MM.1S (cell line): ENCODE results near the gene MOB2.

ENCODE experiments used
- DNase-seq: peaks from one replicate; pipeline ENCODE4 v3.0.0-alpha.2; 2015
- H2AFZ ChIP-seq: fragments of 300-600 bp; sonication (generic); 2 replicates; pipeline ENCODE4 v1.6.0; 2016; ENCODE audit warnings: antibody characterized with exemption, low read length
- H3F3A ChIP-seq: fragments of 300-600 bp; sonication (generic); 2 replicates; pipeline ENCODE4 v1.6.1; 2016; ENCODE audit warnings: mild to moderate bottlenecking, antibody characterized with exemption, low read length, moderate library complexity, mixed read lengths; ENCODE audit not compliant: insufficient read depth
- H3K27ac ChIP-seq: fragments of 300-600 bp; sonication (generic); 2 replicates; pipeline ENCODE4 v1.5.1; 2016; ENCODE audit warnings: mild to moderate bottlenecking, low read length
- H3K27me3 ChIP-seq: fragments of 300-600 bp; sonication (generic); replicated peaks from 2 replicates; pipeline ENCODE4 v1.6.0; 2016; ENCODE audit warnings: low read length; ENCODE audit not compliant: insufficient read depth
- H3K36me3 ChIP-seq: fragments of 300-600 bp; sonication (generic); replicated peaks from 2 replicates; pipeline ENCODE4 v1.6.1; 2016; ENCODE audit warnings: mild to moderate bottlenecking, low read length, mixed read lengths; ENCODE audit not compliant: insufficient read depth
- H3K4me1 ChIP-seq: fragments of 300-600 bp; sonication (generic); 2 replicates; pipeline ENCODE4 v1.6.1; 2016; ENCODE audit warnings: low read length, mixed read lengths
- H3K4me2 ChIP-seq: fragments of 300-600 bp; sonication (generic); 2 replicates; pipeline ENCODE4 v1.6.0; 2016; ENCODE audit warnings: low read depth, low read length
- H3K4me3 ChIP-seq: fragments of 300-600 bp; sonication (generic); 2 replicates; pipeline ENCODE4 v1.5.1; 2016; ENCODE audit warnings: low read length, mixed read lengths
- H3K79me2 ChIP-seq: fragments of 300-600 bp; sonication (generic); 2 replicates; pipeline ENCODE4 v1.6.1; 2016; ENCODE audit warnings: mixed run types, low read length, mixed read lengths
- H3K9ac ChIP-seq: fragments of 300-600 bp; sonication (generic); 2 replicates; pipeline ENCODE4 v1.6.1; 2016; ENCODE audit warnings: low read length, mixed read lengths
- H3K9me2 ChIP-seq: fragments of 300-600 bp; sonication (generic); replicated peaks from 2 replicates; pipeline ENCODE4 v1.6.1; 2016; ENCODE audit warnings: mild to moderate bottlenecking, low read length, mixed read lengths; ENCODE audit not compliant: insufficient read depth
- H3K9me3 ChIP-seq: fragments of 300-600 bp; sonication (generic); replicated peaks from 2 replicates; pipeline ENCODE4 v1.6.1; 2016; ENCODE audit warnings: mild to moderate bottlenecking, low read length, mixed read lengths; ENCODE audit not compliant: insufficient read depth
- H4K20me1 ChIP-seq: fragments of 300-600 bp; sonication (generic); 2 replicates; pipeline ENCODE4 v1.6.1; 2016; ENCODE audit warnings: mild to moderate bottlenecking, low read length, moderate library complexity, mixed read lengths; ENCODE audit not compliant: insufficient read depth
- EZH2 ChIP-seq: fragments of 300-600 bp; sonication (generic); optimal IDR thresholded peaks from 2 replicates; pipeline ENCODE3; 2017; ENCODE audit warnings: low read depth, mild to moderate bottlenecking, antibody characterized with exemption, low read length, mixed read lengths
- EZH2phosphoT487 ChIP-seq: fragments of 300-600 bp; sonication (generic); IDR thresholded peaks from 2 replicates; pipeline ENCODE4 v1.6.1; 2018; ENCODE audit warnings: antibody characterized with exemption, low read length
- TF ChIP-seq, protein P1 (sequence below): fragments of 300-600 bp; sonication (generic); IDR thresholded peaks from 2 replicates; pipeline ENCODE4 v1.5.1; 2016; ENCODE audit warnings: antibody characterized with exemption, low read length, mixed read lengths

Gene MOB2

DNA sequence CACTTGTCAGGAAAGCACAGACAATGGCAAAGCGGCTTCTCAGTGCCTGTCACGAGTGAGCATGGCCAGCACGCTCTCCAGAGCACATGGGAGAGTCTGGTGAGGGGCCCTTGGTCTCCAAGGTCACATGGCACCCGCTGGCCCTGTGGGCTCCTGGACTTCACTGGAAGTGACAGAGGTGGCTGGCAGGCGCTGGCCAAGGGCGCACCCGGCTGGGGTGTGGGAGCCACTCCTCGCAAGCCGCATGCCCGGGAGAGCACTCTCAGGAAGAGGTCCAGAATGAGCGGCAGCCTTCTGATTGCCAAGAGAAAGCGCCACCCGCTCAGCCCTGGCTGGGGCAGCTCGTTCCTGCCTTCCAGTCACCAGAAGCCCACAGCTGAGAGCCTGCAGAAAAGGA is 17.1 kb upstream of the MOB2 start:
- Histone ChIP-seq H3F3A (no peaks in the 10 kb centered on the region), H4K20me1 (no peaks in the 10 kb centered on the region), H3K79me2 (peaks cover 29% of the 10 kb centered on the region), H3K4me2 (no peak overlapping the region), H3K4me1 (no peaks in the 10 kb centered on the region), H3K27ac (no peak overlapping the region), H3K36me3 (no peaks in the 10 kb centered on the region), H2AFZ (no peak overlapping the region), H3K27me3 (no peaks in the 10 kb centered on the region), H3K4me3 (no peak overlapping the region), H3K9ac (no peak overlapping the region), H3K9me2 (no peaks in the 10 kb centered on the region), H3K9me3 (no peaks in the 10 kb centered on the region)
- TF ChIP-seq, protein P1, sequence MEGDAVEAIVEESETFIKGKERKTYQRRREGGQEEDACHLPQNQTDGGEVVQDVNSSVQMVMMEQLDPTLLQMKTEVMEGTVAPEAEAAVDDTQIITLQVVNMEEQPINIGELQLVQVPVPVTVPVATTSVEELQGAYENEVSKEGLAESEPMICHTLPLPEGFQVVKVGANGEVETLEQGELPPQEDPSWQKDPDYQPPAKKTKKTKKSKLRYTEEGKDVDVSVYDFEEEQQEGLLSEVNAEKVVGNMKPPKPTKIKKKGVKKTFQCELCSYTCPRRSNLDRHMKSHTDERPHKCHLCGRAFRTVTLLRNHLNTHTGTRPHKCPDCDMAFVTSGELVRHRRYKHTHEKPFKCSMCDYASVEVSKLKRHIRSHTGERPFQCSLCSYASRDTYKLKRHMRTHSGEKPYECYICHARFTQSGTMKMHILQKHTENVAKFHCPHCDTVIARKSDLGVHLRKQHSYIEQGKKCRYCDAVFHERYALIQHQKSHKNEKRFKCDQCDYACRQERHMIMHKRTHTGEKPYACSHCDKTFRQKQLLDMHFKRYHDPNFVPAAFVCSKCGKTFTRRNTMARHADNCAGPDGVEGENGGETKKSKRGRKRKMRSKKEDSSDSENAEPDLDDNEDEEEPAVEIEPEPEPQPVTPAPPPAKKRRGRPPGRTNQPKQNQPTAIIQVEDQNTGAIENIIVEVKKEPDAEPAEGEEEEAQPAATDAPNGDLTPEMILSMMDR: no peak
- no peak for TF ChIP-seq EZH2
- no peak for TF ChIP-seq EZH2phosphoT487
- DNase-seq: no peak

DNA sequence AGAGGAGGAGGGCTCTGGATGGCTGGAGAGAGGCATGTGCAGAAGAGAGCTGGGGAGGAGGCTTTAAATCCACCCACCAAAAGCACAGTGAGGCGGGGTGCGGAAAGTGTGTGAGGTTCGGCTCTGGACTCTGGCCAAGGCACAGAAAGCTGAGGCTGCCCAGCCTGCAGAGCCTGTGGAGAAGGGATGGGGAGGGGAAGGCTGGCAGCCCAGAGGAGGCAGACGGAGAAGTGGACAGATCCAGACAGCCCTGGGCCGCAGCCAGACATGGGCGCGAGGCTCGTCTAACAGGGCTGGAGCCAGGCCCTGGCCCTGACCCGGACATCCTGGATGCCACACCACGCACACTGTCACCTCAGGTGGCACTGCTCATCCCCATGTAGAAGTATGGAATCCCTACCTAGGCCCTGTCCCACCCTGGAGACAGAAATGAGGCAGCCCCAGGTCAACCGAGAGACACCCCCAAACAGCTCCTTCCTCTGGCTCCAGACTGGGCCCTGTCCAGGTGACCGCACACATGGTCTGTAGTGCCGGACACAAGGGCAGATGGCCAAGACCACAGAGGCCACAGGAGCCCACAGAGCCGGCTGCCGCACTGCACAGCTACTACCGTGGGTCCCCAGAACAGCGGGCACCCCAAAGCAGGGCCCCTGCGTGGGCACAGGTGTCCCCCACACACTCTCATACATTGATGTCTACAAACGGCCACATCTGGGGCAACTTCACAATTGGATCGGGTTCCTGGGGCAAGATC is 16.6 kb upstream of the MOB2 start:
- no peak overlapping the region for H3K4me3 ChIP-seq

DNA sequence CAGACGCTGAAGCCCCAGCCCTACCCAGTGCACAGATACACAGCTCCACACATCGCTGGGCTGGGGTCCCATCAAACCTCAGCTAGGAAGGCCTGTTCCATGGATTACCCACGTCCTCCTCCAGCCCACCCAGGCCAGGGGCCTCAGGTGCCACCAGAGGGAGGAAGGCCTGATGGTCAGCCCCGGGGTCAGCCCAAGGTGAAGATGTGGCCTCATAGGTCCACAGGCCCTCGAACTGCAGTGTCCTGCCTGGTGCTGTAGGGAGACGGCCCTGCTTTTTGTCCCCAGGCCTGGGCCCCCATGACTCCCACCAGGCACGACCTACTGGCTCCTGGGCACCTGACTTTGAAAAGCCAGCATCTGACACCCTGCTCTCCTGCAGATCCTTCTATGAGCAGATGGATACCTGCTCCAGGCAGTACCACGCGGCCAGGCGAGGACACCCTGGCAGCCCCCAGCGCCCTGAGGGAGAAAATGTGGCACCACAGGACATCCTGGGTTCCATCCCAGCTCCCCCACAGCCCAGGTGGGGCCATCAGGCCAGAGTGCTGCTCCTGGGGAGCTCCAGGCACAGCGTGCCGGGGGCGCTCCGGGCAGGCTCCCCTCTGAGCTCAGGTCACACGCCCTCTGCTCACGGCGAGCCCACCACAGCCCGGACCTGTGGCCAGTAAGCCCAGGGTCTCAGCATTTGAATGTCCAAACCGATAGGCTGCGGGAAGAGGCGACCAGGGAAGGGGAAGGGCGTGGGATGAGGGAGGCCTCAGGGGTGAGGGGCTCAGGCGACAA is 15.8 kb upstream of the MOB2 start:
- Histone ChIP-seq H3F3A (no peaks in the 10 kb centered on the region), H3K9me3 (no peaks in the 10 kb centered on the region), H3K9ac (no peak overlapping the region), H3K4me1 (no peaks in the 10 kb centered on the region), H3K4me2 (no peak overlapping the region), H3K4me3 (no peak overlapping the region), H3K36me3 (no peaks in the 10 kb centered on the region), H3K79me2 (peaks cover 29% of the 10 kb centered on the region; the same call in 1 of the 2 replicates), H3K27me3 (no peaks in the 10 kb centered on the region), H4K20me1 (no peaks in the 10 kb centered on the region), H3K27ac (no peak overlapping the region), H2AFZ (no peak overlapping the region), H3K9me2 (no peaks in the 10 kb centered on the region)
- no peak for DNase-seq
- TF ChIP-seq EZH2 (no peak), EZH2phosphoT487 (no peak)
- TF ChIP-seq, protein P1: no peak

More for the DNA sequence above, 16.6 kb upstream of the MOB2 start:
- no peaks in the 10 kb centered on the region for H3K4me1 ChIP-seq
- H2AFZ ChIP-seq: no peak overlapping the region
- H3K79me2 ChIP-seq: peaks cover 33% of the 10 kb centered on the region
- no peak overlapping the region for H3K27ac ChIP-seq
- no peak for TF ChIP-seq EZH2phosphoT487
- TF ChIP-seq, protein P1: no peak
- no peak for TF ChIP-seq EZH2
- no peaks in the 10 kb centered on the region for H4K20me1 ChIP-seq
- H3K36me3 ChIP-seq: no peaks in the 10 kb centered on the region
- no peaks in the 10 kb centered on the region for H3F3A ChIP-seq
- no peak overlapping the region for H3K4me2 ChIP-seq
- H3K9ac ChIP-seq: no peak overlapping the region
- no peaks in the 10 kb centered on the region for H3K9me3 ChIP-seq
- H3K27me3 ChIP-seq: no peaks in the 10 kb centered on the region
- DNase-seq: no peak
- no peaks in the 10 kb centered on the region for H3K9me2 ChIP-seq
